ENCODE results near the gene UCMA. TPM values are rescaled to one million over a fixed set of nuclear protein-coding genes. Genes with fewer than 3 reads are reported as not detected.
"Not testable (repeated sequence)": the region's sequence is repeated elsewhere in the genome, so short reads cannot be mapped to it uniquely, and the experiment has no call there.

UCMA gene, protein sequence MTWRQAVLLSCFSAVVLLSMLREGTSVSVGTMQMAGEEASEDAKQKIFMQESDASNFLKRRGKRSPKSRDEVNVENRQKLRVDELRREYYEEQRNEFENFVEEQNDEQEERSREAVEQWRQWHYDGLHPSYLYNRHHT
- total RNA-seq (not detected), polyA plus RNA-seq (under 1 TPM in 1 of 3 donors, not detected in 2; 0.04 TPM)
- long read RNA-seq, donor 1 = 0 reads
- long read RNA-seq, donor 2 = 0 reads

DNA sequence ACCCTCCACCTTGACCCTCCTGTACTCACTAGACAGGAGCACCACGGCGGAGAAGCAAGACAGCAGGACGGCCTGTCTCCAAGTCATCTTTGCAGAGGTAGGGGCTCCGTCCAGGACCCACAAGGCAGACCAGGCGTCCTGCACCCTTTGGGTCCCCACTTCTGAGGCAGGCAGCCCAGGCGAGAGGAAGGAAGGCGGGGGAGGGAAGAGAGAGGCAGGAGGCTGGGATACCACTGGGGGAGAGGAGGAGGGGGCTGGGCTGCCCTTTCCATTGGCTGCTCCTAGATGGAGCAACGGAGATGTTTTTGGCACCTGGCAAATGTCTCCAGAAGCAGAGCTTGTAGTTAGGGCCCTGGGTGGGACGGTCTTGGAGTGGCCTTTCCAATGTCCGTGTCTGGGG is at the start of gene UCMA:
TSS of gene UCMA (minus strand) at position 203 of the 400 bp plus-strand sequence. CDS start at position 87, 116 bp downstream.
- ATAC-seq = no peak
- intact Hi-C loops (cut with DNase I) = no loop called here
- 56 to 64% (median 59%) methylated on average over 10 of the region's 10 CpGs for WGBS, 3 donors

GRCh38 chr10:13282348-13282747 is 48.2 kb upstream of the UCMA start:
- H3K4me3 ChIP-seq; H3K9me3 ChIP-seq; intact Hi-C loops (cut with DNase I); ATAC-seq; H3K27me3 ChIP-seq (ENCODE audit: insufficient read depth in 3 of 3, low read length in 2 of 3); H3K4me1 ChIP-seq; DNase-seq; H3K27ac ChIP-seq: not testable (repeated sequence)
- WGBS, 3 donors = 89 to 95% (median 92%) methylated on average over 6 of the region's 6 CpGs
- peaks cover 5 to 97% of the 10 kb centered on the region in 2 donors for H3K36me3 ChIP-seq (ENCODE audit: insufficient read depth in 1 of 2, low read depth in 1 of 2)

More for the DNA sequence above, at the start of gene UCMA:
- H3K27ac ChIP-seq = no peak within 1 kb of the TSS
- H3K4me3 ChIP-seq = no peak within 1 kb of the TSS
- H3K36me3 ChIP-seq (ENCODE audit: insufficient read depth in 1 of 2, low read depth in 1 of 2) = no peaks in the 10 kb centered on the region
- H3K9me3 ChIP-seq = no peaks in the 10 kb centered on the region
- no peaks in the 10 kb centered on the region for H3K4me1 ChIP-seq
- no peak for TF ChIP-seq CTCF (IDR thresholded peaks at IDR 0.05)
- no peak for DNase-seq
- no peaks in the 10 kb centered on the region for H3K27me3 ChIP-seq (ENCODE audit: insufficient read depth in 3 of 3, low read length in 2 of 3)

- Histone ChIP-seq H3K27me3 (ENCODE audit: insufficient read depth in 3 of 3, low read length in 2 of 3) (no peaks in the 10 kb centered on the region), H3K4me1 (peaks cover 15% of the 10 kb centered on the region), H3K4me3 (no peak overlapping the region), H3K9me3 (no peaks in the 10 kb centered on the region), H3K36me3 (ENCODE audit: insufficient read depth in 1 of 2, low read depth in 1 of 2) (peaks cover 5 to 43% of the 10 kb centered on the region in 2 donors), H3K27ac (no peak overlapping the region)
- WGBS, 3 donors = 48 to 59% (median 52%) methylated on average over 4 of the region's 4 CpGs
- ATAC-seq = no peak
- intact Hi-C loops (cut with DNase I) = no loop called here
- DNase-seq = no peak
- peak; percentile 9 for TF ChIP-seq CTCF (IDR thresholded peaks at IDR 0.05)
Measured at GRCh38 chr10:13276749-13277365, 42.7 kb upstream of the UCMA start.

DNA sequence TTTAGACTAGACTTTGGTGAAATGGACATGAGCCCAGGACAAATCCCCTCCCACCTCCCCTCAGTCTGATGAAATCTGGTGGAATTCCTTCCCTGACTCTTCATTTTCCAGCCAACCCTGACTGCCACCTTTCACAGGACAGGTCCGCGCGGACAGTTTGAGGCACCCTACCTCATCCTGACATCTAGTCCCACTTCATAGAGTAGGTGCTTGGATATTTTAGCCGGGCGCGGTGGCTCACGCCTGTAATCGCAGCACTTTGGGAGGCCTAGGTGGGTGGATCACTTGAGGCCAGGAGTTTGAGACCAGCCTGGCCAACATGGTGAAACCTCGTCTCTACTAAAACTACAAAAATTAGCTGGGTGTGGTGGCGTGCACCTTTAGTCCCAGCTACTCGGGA is 42.0 kb upstream of the UCMA start:
- ATAC-seq; H3K4me3 ChIP-seq; H3K27me3 ChIP-seq (ENCODE audit: insufficient read depth in 3 of 3, low read length in 2 of 3); intact Hi-C loops (cut with DNase I); H3K27ac ChIP-seq; H3K9me3 ChIP-seq; DNase-seq: not testable (repeated sequence)
- H3K4me1 ChIP-seq = peaks cover 15% of the 10 kb centered on the region
- WGBS, 3 donors = 96 to 99% (median 98%) methylated on average over 11 of the region's 11 CpGs
- H3K36me3 ChIP-seq (ENCODE audit: insufficient read depth in 1 of 2, low read depth in 1 of 2) = peaks cover 5 to 36% of the 10 kb centered on the region in 2 donors

DNA sequence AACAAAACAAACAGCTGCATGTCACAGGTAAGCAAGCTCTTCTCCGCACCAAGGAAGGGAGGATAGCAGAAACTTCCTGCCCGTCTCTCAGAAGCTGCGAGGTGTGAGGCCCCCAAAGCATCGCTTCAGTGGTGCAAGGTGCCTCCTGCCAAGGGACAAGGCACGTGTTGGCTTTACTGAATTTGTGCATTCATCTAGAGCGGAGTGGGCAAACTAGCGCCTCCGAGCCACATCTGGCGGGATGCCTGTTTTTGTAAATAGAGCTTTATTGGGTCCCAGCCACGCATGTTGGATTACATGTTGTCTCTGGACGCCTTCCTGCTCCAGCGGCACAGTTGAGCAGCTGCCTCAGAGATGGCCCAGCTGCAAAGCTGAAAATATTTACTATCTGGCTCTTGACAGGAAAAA is 38.0 kb upstream of the UCMA start:
- TF ChIP-seq CTCF (IDR thresholded peaks at IDR 0.05) = no peak
- H3K27ac ChIP-seq = no peak overlapping the region
- no peaks in the 10 kb centered on the region for H3K27me3 ChIP-seq (ENCODE audit: insufficient read depth in 3 of 3, low read length in 2 of 3)
- H3K36me3 ChIP-seq (ENCODE audit: insufficient read depth in 1 of 2, low read depth in 1 of 2) = no peaks in the 10 kb centered on the region
- WGBS, 3 donors = 15 to 25% (median 20%) methylated on average over 12 of the region's 12 CpGs
- H3K4me1 ChIP-seq = peaks cover 15% of the 10 kb centered on the region
- peak overlapping the region; percentile 28 for H3K4me3 ChIP-seq
- H3K9me3 ChIP-seq = no peaks in the 10 kb centered on the region
- intact Hi-C loops (cut with DNase I) = no loop called here
- peak; percentile 77 to 91 (median 79) for ATAC-seq
- peak; percentile 48 to 78 for DNase-seq

Measured in psoas muscle (tissue), 8 donors.